GM10248 (cell line): ENCODE measurements around the gene KDM1B.

Source experiments
- CTCF ChIA-PET: fragments of 300-600 bp; sonication (Branson Sonifier 250); formaldehyde crosslinking; extraction: SDS; loops from one replicate; lab custom pipeline; 2021; ENCODE audit warnings: antibody characterized with exemption; lab: Yijun Ruan, JAX
- POLR2A ChIA-PET: fragments of 350-650 bp; sonication (Branson Sonifier 250); formaldehyde crosslinking; extraction: SDS; loops from one replicate; lab custom pipeline; 2020; ENCODE audit warnings: antibody characterized with exemption; lab: Yijun Ruan, JAX
- DNase-seq: peaks from one replicate; pipeline ENCODE4 v3.0.0; 2012; ENCODE audit errors: extremely low spot score
- CTCF ChIP-seq: IDR thresholded peaks from 2 replicates; pipeline ENCODE4 v1.5.1; 2012; ENCODE audit warnings: mild to moderate bottlenecking, low read depth; ENCODE audit errors: extremely low read depth, missing control alignments, control extremely low read depth

The KDM1B gene

GRCh38 chr6:18183766-18184165, 28.5 kb downstream of the KDM1B start:
- TF ChIP-seq CTCF = no peak
- DNase-seq = no peak
- ChIA-PET POLR2A (no interaction called here), CTCF (no interaction called here)

- CTCF ChIA-PET = no interaction called here
- TF ChIP-seq CTCF = no peak
- DNase-seq = no peak
- POLR2A ChIA-PET = no interaction called here
Measured at GRCh38 chr6:18185624-18186023, 30.4 kb downstream of the KDM1B start.

- no peak for DNase-seq
- TF ChIP-seq CTCF = no peak
- POLR2A ChIA-PET = no interaction called here
- CTCF ChIA-PET = no interaction called here
Measured at GRCh38 chr6:18186033-18186432, 30.8 kb downstream of the KDM1B start.

GRCh38 chr6:18186540-18187250, 31.5 kb downstream of the KDM1B start:
- CTCF ChIA-PET = no interaction called here
- DNase-seq = no peak
- POLR2A ChIA-PET = no interaction called here
- no peak for TF ChIP-seq CTCF

- POLR2A ChIA-PET = no interaction called here
- TF ChIP-seq CTCF = no peak
Measured at GRCh38 chr6:18187701-18188100, 32.5 kb downstream of the KDM1B start.

GRCh38 chr6:18189196-18189595, 34.0 kb downstream of the KDM1B start:
- no peak for TF ChIP-seq CTCF
- no peak for DNase-seq
- CTCF ChIA-PET = interaction anchor here (1.1 kb wide), 1 partner anchor 15 kb away, joined by 3 read pairs; no protein-coding TSS in a partner anchor
- POLR2A ChIA-PET = interaction anchor here (0.6 kb wide), 1 partner anchor 10 kb away, joined by 7 read pairs; no protein-coding TSS in a partner anchor

More at GRCh38 chr6:18187701-18188100, 32.5 kb downstream of the KDM1B start:
- no peak for DNase-seq
- CTCF ChIA-PET = no interaction called here
